MG63 (cell line): ENCODE results near the gene AUNIP. TPM values are rescaled to one million over a fixed set of nuclear protein-coding genes. Genes with fewer than 3 reads are reported as not detected.

Source experiments
- DNase-seq: peaks from one replicate; pipeline ENCODE4 v3.0.0-alpha.2; 2020
- H3K27me3 ChIP-seq: fragments of 250-450 bp; sonication (Bioruptor Pico); 2 replicates; pipeline ENCODE4 v1.5.1; 2020; ENCODE audit warnings: mild to moderate bottlenecking, moderate library complexity
- H3K36me3 ChIP-seq: fragments of 250-450 bp; sonication (Bioruptor Pico); 2 replicates; pipeline ENCODE4 v1.5.1; 2020; ENCODE audit warnings: mild to moderate bottlenecking, moderate library complexity
- H3K4me3 ChIP-seq: fragments of 250-450 bp; sonication (Bioruptor Pico); 2 replicates; pipeline ENCODE4 v1.5.1; 2020; ENCODE audit warnings: mild to moderate bottlenecking, moderate library complexity
- H3K9me3 ChIP-seq: fragments of 250-450 bp; sonication (Bioruptor Pico); 2 replicates; pipeline ENCODE4 v1.5.1; 2020; ENCODE audit warnings: mild to moderate bottlenecking, moderate library complexity
- total RNA-seq: library from RNA; depleted of rRNA; stranded (reverse); fragments of >200 nt; shearing (Covaris generic); gene quantifications from 2 replicates; pipeline ENCODE4 v1.2.3, GENCODE V29; 2014; ENCODE audit warnings: low replicate concordance; rRNA removed

Gene AUNIP, protein sequence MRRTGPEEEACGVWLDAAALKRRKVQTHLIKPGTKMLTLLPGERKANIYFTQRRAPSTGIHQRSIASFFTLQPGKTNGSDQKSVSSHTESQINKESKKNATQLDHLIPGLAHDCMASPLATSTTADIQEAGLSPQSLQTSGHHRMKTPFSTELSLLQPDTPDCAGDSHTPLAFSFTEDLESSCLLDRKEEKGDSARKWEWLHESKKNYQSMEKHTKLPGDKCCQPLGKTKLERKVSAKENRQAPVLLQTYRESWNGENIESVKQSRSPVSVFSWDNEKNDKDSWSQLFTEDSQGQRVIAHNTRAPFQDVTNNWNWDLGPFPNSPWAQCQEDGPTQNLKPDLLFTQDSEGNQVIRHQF
- total RNA-seq = 10.3 and 20.6 TPM in 2 replicates

DNA sequence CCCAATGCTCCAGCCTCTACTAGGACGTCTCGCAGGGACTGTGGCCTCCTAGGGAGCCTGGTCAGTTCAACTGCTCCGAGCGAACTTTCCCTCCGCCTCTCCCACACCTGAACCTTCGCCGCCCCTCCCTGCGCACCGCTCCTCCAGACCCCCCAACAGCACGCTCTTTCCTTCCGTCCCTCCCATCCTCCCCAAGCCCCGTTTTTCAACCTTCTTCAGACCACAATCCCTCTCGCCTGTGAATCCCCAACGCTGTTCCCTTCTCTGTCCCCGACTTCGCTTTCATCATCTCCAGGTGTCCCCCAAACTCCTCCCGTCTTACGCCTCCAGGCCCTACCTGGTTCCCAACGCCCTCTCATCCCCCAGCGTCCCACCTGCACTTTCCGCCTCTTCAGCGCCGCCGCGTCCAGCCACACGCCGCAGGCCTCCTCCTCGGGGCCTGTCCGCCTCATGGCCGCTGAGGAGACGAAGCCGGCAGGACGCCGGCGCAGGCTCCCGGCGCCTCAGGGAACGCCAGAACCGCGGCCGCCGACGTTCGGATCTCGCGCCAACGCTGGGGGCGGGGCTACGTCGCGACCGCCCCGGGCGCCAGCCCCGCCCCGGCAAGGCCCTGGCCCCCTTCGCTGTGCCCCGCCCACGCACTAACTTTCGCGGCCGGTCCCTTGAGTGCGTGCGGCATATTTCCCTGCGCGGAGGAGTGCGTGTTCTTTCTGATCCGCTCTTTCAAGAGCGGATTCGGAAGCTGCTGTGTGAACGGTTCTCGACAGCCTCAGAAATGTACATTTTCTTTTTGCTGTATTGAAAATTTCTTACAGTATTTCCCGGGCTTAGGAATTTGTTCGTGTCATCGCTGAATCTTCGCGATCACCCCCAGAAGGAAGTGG is at the start of gene AUNIP:
Gene AUNIP, minus strand, starts transcription at position 552 of the 884 bp plus-strand sequence. Its CDS starts 100 bp downstream, at position 452.
- Histone ChIP-seq H3K27me3 (no peaks in the 10 kb centered on the region), H3K36me3 (peaks cover 1% of the 10 kb centered on the region; the same call in 1 of the 2 replicates), H3K4me3 (peak within 1 kb of the TSS; percentile 85), H3K9me3 (no peaks in the 10 kb centered on the region; the same call in 1 of the 2 replicates)
- DNase-seq = peak; percentile 86

DNA sequence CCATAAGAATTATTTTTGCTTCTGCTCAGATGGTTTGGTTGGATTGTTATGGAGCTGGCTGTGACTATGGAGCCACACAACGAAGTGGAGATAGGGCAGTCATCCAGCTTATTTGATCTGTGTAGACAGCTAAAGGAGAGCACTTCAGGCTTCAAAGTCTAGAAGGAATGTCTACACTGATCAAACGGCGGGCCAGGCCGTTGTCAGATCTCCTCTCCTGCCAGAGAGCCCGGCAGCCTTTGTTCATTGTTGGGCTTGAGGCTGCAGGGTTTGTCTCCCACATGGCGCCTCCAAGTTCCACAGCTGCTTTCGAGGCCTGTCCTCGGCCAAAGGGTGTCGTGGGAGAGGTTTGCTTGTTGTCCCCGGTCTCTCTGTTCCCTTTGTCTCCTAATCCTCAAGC is 49.8 kb upstream of the AUNIP start:
- Histone ChIP-seq H3K4me3 (no peak overlapping the region), H3K36me3 (peaks cover 6% of the 10 kb centered on the region), H3K9me3 (0 out of 2 replicates have a peak, but pooled peaks cover 3% of the 10 kb centered on the region), H3K27me3 (no peaks in the 10 kb centered on the region)
- no peak for DNase-seq

DNA sequence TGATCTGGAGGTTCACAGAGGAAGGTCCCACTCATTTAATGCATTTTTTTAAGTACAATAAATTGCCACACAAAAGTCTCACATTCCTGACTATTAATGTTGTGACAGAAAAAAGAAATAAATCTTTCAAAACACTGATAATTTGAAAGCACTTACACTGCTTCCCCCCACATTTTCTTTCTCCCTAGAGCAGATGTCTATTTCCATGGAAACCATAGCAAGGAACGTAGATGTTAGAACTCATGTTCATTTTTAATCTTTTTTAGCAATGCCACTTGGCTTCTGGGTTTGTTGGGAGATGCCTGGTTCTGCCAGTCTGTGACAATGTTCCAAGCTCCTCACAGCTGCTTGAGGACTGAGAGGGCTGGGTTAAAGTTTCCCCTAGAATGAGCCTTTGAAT is 48.9 kb upstream of the AUNIP start:
- H3K36me3 ChIP-seq = peaks cover 15% of the 10 kb centered on the region
- H3K27me3 ChIP-seq = no peaks in the 10 kb centered on the region
- 0 out of 2 replicates have a peak, but pooled peaks cover 3% of the 10 kb centered on the region for H3K9me3 ChIP-seq
- no peak overlapping the region for H3K4me3 ChIP-seq
- no peak for DNase-seq

DNA sequence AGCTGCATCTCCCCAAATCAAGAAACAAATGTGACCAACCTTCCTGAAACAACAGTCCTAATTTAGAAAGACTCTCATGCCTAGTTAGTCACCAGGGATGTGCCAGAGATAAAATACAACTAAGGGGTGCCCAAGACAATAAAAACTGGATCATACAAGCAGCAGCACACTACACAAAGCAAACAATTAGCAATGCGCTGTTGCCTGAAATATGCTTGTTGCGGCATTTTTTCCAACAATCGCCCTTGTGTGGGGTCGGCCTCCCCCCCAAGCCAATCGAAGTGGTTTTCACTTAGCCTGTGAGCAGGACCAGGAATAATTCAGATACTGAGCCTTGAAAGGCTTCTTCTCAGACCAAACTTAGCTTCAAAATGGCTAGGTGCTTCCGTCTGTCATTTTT is 48.3 kb upstream of the AUNIP start:
- DNase-seq = no peak
- no peaks in the 10 kb centered on the region for H3K27me3 ChIP-seq
- peaks cover 20% of the 10 kb centered on the region for H3K36me3 ChIP-seq
- H3K9me3 ChIP-seq = 0 out of 2 replicates have a peak, but pooled peaks cover under 1% of the 10 kb centered on the region
- H3K4me3 ChIP-seq = no peak overlapping the region

DNA sequence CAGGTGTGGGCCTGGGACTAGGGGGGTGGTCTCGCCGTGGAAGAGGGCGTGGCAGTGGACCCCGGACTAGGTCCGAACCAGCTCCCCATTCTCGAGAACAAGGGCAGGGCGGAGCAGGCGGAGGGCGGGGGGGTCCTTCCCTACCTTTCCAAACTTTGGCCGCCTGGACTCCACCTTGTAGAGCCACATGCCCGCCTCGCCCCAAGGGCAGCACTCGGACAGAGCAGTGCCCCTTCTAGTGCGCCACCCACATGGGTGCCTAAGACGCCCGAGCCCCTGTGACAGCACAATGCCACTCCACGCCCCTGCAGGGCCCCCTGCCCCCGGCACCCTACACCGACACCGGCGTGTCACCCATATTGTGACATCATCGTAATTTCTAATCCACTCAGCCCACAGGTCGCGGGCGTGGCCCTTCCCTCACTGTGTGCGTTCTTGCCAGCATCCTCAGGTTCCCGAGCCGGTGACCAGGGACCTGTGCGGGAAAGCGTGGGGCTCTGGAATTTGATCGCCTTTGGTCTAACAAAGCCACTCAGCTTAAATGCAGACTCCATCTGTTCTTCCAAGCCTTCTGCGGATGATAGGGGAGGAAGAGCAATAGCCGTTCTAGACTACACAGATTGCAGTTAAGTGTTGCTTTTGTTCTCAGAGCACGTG is 47.5 kb upstream of the AUNIP start:
- peak overlapping the region; percentile 99 for H3K4me3 ChIP-seq
- no peaks in the 10 kb centered on the region for H3K27me3 ChIP-seq

DNA sequence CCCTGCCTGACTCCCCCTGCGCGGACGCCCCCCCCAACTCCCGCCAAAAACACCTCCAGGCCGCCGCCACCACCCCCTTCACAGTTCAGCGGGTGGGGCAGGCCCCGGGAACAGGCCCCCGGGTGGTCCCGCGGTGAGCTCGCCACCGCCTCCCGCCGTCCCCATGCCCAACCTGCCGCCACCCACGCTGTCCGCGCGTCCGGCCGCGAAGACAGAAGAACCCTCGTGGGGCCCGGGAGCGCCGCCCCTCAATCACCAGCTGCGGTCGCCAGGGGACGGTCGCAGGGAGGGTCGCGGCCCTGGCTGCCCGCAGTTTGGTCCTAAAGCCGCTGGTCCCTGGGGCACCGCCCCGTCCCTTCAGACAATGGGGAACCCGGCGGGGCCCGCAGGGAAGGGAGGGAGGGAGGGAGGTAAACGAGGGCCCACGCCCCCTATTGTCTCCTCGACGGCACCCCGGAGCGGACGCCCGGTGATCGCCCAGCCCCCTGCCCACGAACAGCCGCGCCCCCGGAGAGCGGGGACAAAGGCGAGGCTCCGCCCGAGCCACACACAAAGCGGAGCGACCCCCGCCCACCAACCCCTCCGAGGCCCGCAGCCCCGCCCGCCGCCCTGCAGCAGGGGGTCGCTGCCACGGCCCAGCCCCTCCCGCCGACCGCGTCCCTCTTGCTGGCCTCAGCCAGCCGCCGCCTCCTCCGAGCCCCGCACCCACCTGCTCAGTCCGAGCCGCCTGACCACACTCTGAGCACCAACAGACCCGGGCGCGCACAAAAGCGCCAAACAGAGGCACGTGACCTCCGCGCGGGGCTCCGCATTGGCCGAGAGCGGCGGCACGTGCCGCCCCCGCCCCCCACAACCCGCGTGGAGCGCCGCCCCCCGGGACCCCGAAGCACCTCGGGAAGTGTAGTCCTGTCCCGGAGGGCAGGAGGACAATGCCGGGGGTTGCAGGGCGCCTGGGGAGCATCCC is 46.7 kb upstream of the AUNIP start, which contains the start of gene STMN1:
Gene STMN1, minus strand, starts transcription at position 740 of the 964 bp plus-strand sequence. CDS start 1,743 bp downstream, outside the sequence.
- DNase-seq = peak; percentile 96
- Histone ChIP-seq H3K27me3 (no peaks in the 10 kb centered on the region), H3K9me3 (no peaks in the 10 kb centered on the region), H3K36me3 (peaks cover 37% of the 10 kb centered on the region), H3K4me3 (peak within 1 kb of the TSS; percentile 99)

More for the DNA sequence above, 47.5 kb upstream of the AUNIP start:
- H3K36me3 ChIP-seq = peaks cover 28% of the 10 kb centered on the region
- no peak for DNase-seq
- no peaks in the 10 kb centered on the region for H3K9me3 ChIP-seq

DNA sequence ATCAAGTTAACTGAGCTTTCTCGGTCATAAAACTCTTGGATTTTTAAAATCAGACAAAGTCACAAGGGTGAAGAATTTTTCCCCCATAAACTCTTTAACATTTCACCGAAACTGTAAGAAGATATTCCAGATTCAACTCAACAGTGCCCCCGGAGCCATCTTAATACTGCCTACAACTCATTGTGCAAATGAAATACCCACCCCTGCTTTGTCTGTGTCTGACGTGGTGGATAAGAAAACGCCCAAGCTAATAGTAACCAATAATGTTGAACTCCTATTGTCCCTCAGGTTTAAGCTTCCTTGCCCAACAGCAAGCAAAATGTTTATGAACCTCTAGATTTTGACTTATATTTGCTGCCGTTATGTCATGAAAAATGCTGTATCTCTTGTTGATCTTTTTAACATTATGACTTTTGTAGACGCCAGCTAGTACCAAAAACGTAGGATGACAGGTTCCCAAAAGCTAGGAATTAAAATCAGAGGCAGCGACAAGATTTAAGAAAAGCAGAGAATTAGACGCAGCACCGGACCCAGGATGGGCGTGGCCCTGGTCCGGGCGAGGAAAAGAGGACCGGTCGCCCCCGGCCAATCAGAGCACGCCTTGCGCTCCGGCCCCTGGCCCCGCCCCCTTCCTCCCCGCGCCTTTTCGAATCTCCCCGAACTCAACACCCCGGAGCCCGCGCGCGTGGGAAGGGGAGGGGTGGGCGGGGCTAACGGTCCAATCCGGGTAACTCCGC is 45.9 kb upstream of the AUNIP start:
- Histone ChIP-seq H3K9me3 (no peaks in the 10 kb centered on the region), H3K27me3 (no peaks in the 10 kb centered on the region), H3K36me3 (peaks cover 45% of the 10 kb centered on the region), H3K4me3 (peak overlapping the region; percentile 99)
- peak; percentile 97 for DNase-seq

DNA sequence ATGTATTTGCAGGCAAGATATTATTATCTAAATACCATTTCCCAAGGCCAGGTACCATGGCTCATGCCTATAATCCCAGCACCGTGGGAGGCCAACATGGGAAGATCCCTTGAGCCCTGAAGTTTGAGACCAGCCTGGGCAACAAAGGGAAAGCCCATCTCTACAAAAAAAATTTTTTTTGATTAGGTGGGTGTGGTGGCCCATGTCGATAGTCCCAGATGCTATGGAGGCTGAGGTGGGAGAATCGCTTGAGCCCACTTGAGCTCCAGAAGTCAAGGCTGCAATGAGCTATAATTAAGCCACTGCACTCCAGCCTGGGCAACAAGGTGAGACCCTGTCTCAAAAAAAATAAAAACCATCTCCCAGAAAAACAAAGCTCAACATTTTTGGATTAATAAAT is 44.7 kb upstream of the AUNIP start:
- peak overlapping the region; percentile 99 for H3K4me3 ChIP-seq
- no peaks in the 10 kb centered on the region for H3K9me3 ChIP-seq
- DNase-seq = no peak
- no peaks in the 10 kb centered on the region for H3K27me3 ChIP-seq
- peaks cover 56% of the 10 kb centered on the region for H3K36me3 ChIP-seq

DNA sequence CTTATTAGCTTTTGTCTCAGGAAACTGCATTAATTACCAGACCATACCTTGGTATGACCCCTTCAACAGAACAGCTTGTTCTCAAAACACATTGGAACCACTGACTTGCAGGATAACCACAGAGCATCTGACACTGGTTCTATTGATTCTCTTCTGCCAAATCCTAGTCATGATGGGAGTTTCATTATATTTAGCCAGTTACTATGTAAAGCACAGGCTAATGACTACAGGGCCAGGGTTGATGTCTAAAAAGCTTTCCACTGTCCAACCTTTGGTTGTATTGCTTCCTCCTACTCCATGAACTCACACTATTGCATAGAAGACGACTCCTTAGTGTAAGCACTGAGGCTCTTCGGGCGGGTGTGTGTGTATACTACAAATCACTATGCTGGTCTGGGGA is 43.2 kb upstream of the AUNIP start:
- no peaks in the 10 kb centered on the region for H3K27me3 ChIP-seq
- peaks cover 72% of the 10 kb centered on the region for H3K36me3 ChIP-seq
- no peaks in the 10 kb centered on the region for H3K9me3 ChIP-seq
- no peak for DNase-seq
- H3K4me3 ChIP-seq = no peak overlapping the region

DNA sequence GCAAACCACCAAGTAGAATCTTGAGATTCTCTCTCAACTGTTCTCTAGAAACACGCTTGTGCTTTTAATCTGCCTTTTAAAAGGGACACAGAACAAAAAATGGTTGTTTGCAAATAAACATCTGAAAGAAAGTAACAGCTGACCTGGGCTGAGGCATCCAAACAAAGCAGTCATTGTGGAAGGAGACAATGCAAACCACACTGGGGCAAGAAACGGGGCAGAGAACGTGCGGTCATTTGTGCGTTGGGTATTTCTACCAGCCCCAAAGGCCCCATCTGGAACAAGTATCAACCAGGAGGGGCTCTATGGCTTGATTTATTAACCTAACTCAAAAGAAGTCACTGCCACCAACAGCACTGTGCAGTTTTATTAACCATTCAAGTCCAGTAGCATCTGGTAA is 41.0 kb upstream of the AUNIP start:
- H3K4me3 ChIP-seq = no peak overlapping the region
- peaks cover 75% of the 10 kb centered on the region for H3K36me3 ChIP-seq
- no peak for DNase-seq
- H3K27me3 ChIP-seq = no peaks in the 10 kb centered on the region
- H3K9me3 ChIP-seq = no peaks in the 10 kb centered on the region

DNA sequence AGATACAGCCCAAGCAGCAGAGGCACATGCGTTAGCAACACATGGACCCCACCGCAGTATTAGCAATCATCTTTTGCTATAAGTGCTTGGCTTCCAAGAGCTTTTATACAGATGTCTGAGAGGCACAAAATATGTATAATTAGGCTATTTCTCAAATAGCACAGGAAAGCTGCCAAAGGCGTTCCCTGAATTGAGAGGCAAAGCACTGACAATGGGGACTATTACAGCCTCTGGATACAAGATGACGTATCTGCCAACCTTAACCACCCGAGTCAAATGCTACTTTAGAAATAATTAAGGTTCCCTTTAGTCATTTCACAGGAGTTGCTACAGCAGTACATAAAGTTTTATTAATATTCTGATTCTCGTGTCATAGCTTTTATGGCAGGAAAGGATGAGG is 40.5 kb upstream of the AUNIP start:
- H3K27me3 ChIP-seq = no peaks in the 10 kb centered on the region
- no peaks in the 10 kb centered on the region for H3K9me3 ChIP-seq
- peaks cover 78% of the 10 kb centered on the region for H3K36me3 ChIP-seq
- DNase-seq = no peak
- H3K4me3 ChIP-seq = no peak overlapping the region

DNA sequence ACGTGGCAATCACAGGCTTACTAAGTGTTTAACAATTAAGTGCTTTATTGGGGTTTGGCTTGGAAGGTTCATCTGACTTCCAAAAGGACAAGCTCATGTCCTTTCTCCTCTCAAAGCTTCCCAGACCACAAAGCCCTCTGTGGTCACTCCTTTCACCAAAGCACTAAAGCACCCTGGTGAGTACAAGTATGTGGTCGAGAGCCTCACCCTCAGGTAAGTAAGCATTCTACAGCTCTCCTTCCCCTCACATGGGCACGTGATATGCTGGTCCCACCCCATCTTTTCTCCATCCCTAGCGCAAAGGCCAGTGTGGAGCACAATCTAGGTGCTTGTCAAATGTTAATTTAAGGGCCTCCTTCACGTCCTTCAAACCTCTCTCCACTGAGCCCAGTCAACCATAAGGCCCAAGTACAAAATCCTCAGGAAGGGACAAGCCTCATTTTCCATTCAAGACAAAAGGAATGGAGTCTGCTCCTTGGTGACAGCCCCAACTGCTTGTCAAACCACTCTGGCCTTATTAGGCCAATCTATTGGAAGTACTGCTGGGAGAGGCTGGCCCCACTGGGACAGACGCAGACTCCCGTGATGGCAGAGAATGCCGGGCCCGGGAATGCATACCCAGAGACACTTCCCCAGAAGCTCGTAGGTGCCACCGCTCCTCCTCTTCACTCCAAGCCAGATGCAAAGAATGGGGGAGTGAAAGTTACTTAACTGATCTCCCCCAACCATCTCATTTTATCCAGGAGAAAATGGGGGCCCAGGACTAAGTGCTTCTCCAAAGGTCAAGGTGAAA is 39.2 kb upstream of the AUNIP start:
- Histone ChIP-seq H3K9me3 (no peaks in the 10 kb centered on the region), H3K4me3 (no peak overlapping the region), H3K36me3 (peaks cover 79% of the 10 kb centered on the region), H3K27me3 (no peaks in the 10 kb centered on the region)
- DNase-seq = no peak

DNA sequence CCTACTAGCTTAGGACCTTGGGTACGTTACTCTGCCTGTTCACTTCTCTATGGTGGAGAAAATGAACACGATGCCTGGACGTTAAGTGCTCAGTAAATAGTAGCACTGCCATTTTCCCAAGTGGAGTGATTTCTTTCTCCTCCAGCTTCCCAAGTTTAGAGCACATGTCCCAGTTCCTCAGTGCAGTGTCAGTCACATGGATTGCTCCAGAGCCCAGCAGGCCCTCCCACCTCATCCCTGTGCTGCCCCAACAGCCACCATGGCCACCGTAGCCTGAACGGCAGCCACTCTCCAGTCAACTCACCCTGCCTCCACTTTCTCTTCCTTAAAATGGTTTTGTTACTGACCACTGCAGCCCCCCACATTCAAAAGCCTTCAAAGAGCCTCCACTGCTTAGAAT is 38.5 kb upstream of the AUNIP start:
- H3K27me3 ChIP-seq = no peaks in the 10 kb centered on the region
- H3K9me3 ChIP-seq = no peaks in the 10 kb centered on the region
- H3K4me3 ChIP-seq = no peak overlapping the region
- H3K36me3 ChIP-seq = peaks cover 73% of the 10 kb centered on the region
- DNase-seq = no peak

DNA sequence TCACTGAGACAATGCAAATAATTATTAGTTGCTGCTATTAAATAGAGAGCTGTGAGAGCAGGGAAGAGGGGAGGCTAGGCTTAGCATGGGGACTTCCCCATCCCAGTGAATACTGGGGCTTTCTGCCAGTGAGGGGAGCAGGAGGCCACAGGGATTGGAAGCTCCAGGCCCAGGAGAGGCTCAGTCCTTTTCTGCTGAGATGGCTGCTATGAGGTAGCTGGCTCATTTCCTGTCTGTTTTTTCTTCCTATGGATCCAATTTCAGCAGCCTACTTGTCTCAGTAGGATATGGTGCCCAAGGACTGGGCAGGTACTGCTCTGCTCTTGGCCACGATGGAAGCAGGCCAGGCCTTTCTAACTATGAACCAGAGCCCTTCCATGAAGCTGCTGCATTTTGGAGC is 37.0 kb upstream of the AUNIP start:
- peak; percentile 31 for DNase-seq
- H3K4me3 ChIP-seq = no peak overlapping the region
- H3K36me3 ChIP-seq = peaks cover 59% of the 10 kb centered on the region
- no peaks in the 10 kb centered on the region for H3K9me3 ChIP-seq
- H3K27me3 ChIP-seq = no peaks in the 10 kb centered on the region
